GM12892 (cell line): ENCODE data around the gene ASTN2.

Experiments used
- POLR2A ChIP-seq: IDR thresholded peaks from 2 replicates; pipeline ENCODE4 v1.6.1; 2011; ENCODE audit warnings: low read depth, low read length, control low read depth
- POLR2AphosphoS5 ChIP-seq: IDR thresholded peaks from 2 replicates; pipeline ENCODE4 v1.6.1; 2011; ENCODE audit warnings: low read depth, low read length, control low read depth

GRCh38 chr9:116760636-116761035, 654.2 kb downstream of the ASTN2 start:
- TF ChIP-seq POLR2AphosphoS5, result no peak
- no peak for TF ChIP-seq POLR2A
